Fibroblast of mammary gland (primary cell): Measurements from ENCODE around the gene SUN2.

Experiments
- DNase-seq: peaks from one replicate; pipeline ENCODE4 v3.0.0-alpha.2; 2010; ENCODE audit warnings: low read depth
- H3K4me3 ChIP-seq: 2 replicates; pipeline ENCODE4 v1.5.1; 2011; ENCODE audit warnings: low read depth, mild to moderate bottlenecking, low read length, moderate library complexity; ENCODE audit not compliant: control insufficient read depth
- CTCF ChIP-seq: conservative IDR thresholded peaks from 2 replicates; pipeline ENCODE4 v1.5.1; 2011; ENCODE audit warnings: low read depth, low read length, inconsistent platforms; ENCODE audit not compliant: control insufficient read depth, insufficient read depth

Gene SUN2

GRCh38 chr22:38793721-38794466 lies 38.1 kb upstream of the SUN2 start, which contains the start of gene DNAL4:
Gene DNAL4, minus strand, starts transcription at chr22:38794143. Its CDS starts 11,412 bp downstream, at chr22:38782731.
- H3K4me3 ChIP-seq: peak within 1 kb of the TSS; percentile 73
- no peak for TF ChIP-seq CTCF
- peak; percentile 99 for DNase-seq

- TF ChIP-seq CTCF: no peak
- peak overlapping the region; percentile 73 for H3K4me3 ChIP-seq
- DNase-seq: peak; percentile 7
Measured at GRCh38 chr22:38793317-38793716, 37.5 kb upstream of the SUN2 start.

- H3K4me3 ChIP-seq: peak overlapping the region; percentile 73
- peak; percentile 35 for DNase-seq
- no peak for TF ChIP-seq CTCF
Measured at GRCh38 chr22:38792833-38793232, 37.0 kb upstream of the SUN2 start.

- no peak for DNase-seq
- H3K4me3 ChIP-seq: no peak overlapping the region
- no peak for TF ChIP-seq CTCF
Measured at GRCh38 chr22:38789606-38790005, 33.8 kb upstream of the SUN2 start.

GRCh38 chr22:38788846-38789245 lies 33.0 kb upstream of the SUN2 start:
- no peak for TF ChIP-seq CTCF

GRCh38 chr22:38788021-38788816 lies 32.4 kb upstream of the SUN2 start:
- no peak for TF ChIP-seq CTCF
- no peak overlapping the region for H3K4me3 ChIP-seq
- DNase-seq: peak; percentile 92

More at GRCh38 chr22:38788846-38789245, 33.0 kb upstream of the SUN2 start:
- no peak for DNase-seq
- H3K4me3 ChIP-seq: no peak overlapping the region
